ENCODE data around the gene PLK5. TPM values are rescaled to one million over a fixed set of nuclear protein-coding genes. Genes with fewer than 3 reads are reported as not detected.

Gene PLK5
- total RNA-seq, 1 donor from 2014 or later: 0.38 TPM

GRCh38 chr19:1522061-1522460, 1.8 kb upstream of the PLK5 start:
- H3K4me1 Mint-ChIP-seq: peaks cover 4% of the 10 kb centered on the region
- no peak overlapping the region for H3K4me3 Mint-ChIP-seq
- no peaks in the 10 kb centered on the region for H3K36me3 Mint-ChIP-seq
- DNase-seq (ENCODE audit: low spot score in 2 of 2, unreplicated experiment in 2 of 2): no peak
- H3K27me3 Mint-ChIP-seq (ENCODE audit: low read depth): peaks cover 70% of the 10 kb centered on the region
- H3K27ac Mint-ChIP-seq: no peak overlapping the region
- no peaks in the 10 kb centered on the region for H3K9me3 Mint-ChIP-seq
- TF ChIP-seq, protein P1, sequence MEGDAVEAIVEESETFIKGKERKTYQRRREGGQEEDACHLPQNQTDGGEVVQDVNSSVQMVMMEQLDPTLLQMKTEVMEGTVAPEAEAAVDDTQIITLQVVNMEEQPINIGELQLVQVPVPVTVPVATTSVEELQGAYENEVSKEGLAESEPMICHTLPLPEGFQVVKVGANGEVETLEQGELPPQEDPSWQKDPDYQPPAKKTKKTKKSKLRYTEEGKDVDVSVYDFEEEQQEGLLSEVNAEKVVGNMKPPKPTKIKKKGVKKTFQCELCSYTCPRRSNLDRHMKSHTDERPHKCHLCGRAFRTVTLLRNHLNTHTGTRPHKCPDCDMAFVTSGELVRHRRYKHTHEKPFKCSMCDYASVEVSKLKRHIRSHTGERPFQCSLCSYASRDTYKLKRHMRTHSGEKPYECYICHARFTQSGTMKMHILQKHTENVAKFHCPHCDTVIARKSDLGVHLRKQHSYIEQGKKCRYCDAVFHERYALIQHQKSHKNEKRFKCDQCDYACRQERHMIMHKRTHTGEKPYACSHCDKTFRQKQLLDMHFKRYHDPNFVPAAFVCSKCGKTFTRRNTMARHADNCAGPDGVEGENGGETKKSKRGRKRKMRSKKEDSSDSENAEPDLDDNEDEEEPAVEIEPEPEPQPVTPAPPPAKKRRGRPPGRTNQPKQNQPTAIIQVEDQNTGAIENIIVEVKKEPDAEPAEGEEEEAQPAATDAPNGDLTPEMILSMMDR (IDR thresholded peaks at IDR 0.05; ENCODE audit: unreplicated experiment): no peak

GRCh38 chr19:1522838-1523237, 1.0 kb upstream of the PLK5 start:
- Mint-ChIP-seq H3K4me1 (peaks cover 4% of the 10 kb centered on the region), H3K9me3 (no peaks in the 10 kb centered on the region), H3K4me3 (no peak overlapping the region), H3K27ac (no peak overlapping the region), H3K27me3 (ENCODE audit: low read depth) (peaks cover 76% of the 10 kb centered on the region), H3K36me3 (no peaks in the 10 kb centered on the region)
- TF ChIP-seq, protein P1 (IDR thresholded peaks at IDR 0.05; ENCODE audit: unreplicated experiment): no peak
- DNase-seq (ENCODE audit: low spot score in 2 of 2, unreplicated experiment in 2 of 2): no peak

DNA sequence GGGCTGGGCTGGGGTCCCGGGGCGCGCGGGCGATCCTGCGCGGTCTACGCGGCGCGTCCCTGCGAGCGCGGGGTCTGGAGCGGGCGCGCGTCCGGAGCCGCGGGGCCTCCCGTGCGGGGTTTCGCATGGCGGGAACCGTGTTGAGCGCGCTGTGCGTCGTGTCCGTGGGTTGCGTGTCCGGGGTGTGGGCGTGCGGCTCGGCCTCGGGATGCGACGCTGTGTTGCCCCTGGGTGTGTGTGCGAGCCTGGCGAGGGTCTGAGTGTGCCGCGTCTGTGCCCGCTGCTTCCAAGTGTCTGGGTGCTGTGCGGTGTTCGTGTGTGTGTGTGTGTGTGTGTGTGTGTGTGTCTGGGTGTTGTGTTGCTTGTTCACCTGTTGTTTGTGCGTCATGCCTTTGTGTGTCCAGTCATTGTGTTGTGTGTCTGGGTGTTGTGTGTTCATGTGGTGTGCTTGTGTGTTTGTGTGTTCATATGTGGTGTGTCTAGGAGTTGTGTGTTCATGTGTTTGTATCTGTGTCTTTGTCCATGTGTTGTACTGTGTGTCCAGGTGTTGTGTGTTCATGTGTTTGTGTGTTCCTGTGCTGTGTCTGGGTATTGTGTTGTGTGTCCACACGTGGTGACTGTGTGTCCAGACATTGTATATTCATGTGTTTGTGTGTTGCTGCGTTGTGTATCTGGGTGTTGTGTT, 552 bp downstream of the PLK5 start:
- H3K9me3 Mint-ChIP-seq: no peaks in the 10 kb centered on the region
- no peak for DNase-seq (ENCODE audit: low spot score in 2 of 2, unreplicated experiment in 2 of 2)
- H3K27me3 Mint-ChIP-seq (ENCODE audit: low read depth): peaks cover 68% of the 10 kb centered on the region
- no peak overlapping the region for H3K27ac Mint-ChIP-seq
- peak overlapping the region; percentile 56 for H3K4me3 Mint-ChIP-seq
- peaks cover 4% of the 10 kb centered on the region for H3K4me1 Mint-ChIP-seq
- no peaks in the 10 kb centered on the region for H3K36me3 Mint-ChIP-seq
- TF ChIP-seq, protein P1 (IDR thresholded peaks at IDR 0.05; ENCODE audit: unreplicated experiment): no peak

- Mint-ChIP-seq H3K27me3 (ENCODE audit: low read depth) (peaks cover 69% of the 10 kb centered on the region), H3K4me1 (peaks cover 4% of the 10 kb centered on the region), H3K9me3 (no peaks in the 10 kb centered on the region), H3K36me3 (no peaks in the 10 kb centered on the region), H3K4me3 (peak overlapping the region; percentile 56), H3K27ac (no peak overlapping the region)
- DNase-seq (ENCODE audit: low spot score in 2 of 2, unreplicated experiment in 2 of 2): no peak
- TF ChIP-seq, protein P1 (IDR thresholded peaks at IDR 0.05; ENCODE audit: unreplicated experiment): no peak
Measured at GRCh38 chr19:1524972-1525325, 1.1 kb downstream of the PLK5 start.

DNA sequence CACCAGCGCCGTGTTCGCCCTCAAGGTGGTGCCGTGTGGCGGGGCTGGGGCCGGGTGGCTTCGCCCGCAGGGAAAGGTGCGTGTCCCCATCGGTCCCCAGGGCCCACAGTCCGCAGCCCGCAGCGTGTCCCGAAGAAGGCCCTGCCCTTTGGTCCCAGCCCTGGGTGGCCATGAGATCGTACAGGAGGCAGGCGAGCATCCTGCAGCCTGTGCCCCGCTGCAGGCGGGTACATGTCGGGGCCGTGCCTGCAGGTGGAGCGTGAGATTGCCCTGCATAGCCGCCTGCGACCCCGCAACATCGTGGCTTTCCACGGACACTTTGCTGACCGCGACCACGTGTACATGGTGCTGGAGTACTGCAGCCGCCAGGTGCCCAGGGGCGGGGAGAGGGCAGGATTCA, 1.5 kb downstream of the PLK5 start:
- no peaks in the 10 kb centered on the region for H3K36me3 Mint-ChIP-seq
- peaks cover 71% of the 10 kb centered on the region for H3K27me3 Mint-ChIP-seq (ENCODE audit: low read depth)
- no peak for DNase-seq (ENCODE audit: low spot score in 2 of 2, unreplicated experiment in 2 of 2)
- no peaks in the 10 kb centered on the region for H3K9me3 Mint-ChIP-seq
- peaks cover 4% of the 10 kb centered on the region for H3K4me1 Mint-ChIP-seq
- no peak overlapping the region for H3K4me3 Mint-ChIP-seq
- TF ChIP-seq, protein P1 (IDR thresholded peaks at IDR 0.05; ENCODE audit: unreplicated experiment): no peak
- no peak overlapping the region for H3K27ac Mint-ChIP-seq
